HG02885 (cell line): ENCODE measurements around the gene ADPRHL1.
"Not testable (repeated sequence)": the region's sequence is repeated elsewhere in the genome, so short reads cannot be mapped to it uniquely, and the experiment has no call there.

Experiments
- ATAC-seq: cut with Tn5 transposase; IDR thresholded peaks from one replicate; pipeline ENCODE4 v1.9.1; 2021; ENCODE audit warnings: mild to moderate bottlenecking; ENCODE audit not compliant: unreplicated experiment, poor library complexity

The ADPRHL1 gene

GRCh38 chr13:113383089-113383488 lies 70.2 kb downstream of the ADPRHL1 start:
- no peak for ATAC-seq

GRCh38 chr13:113382542-113382941 lies 70.7 kb downstream of the ADPRHL1 start:
- not testable (repeated sequence) for ATAC-seq

GRCh38 chr13:113378825-113379224 lies 74.5 kb downstream of the ADPRHL1 start:
- no peak for ATAC-seq

- no peak for ATAC-seq
Observed at GRCh38 chr13:113374511-113375175, 78.6 kb downstream of the ADPRHL1 start.

GRCh38 chr13:113373811-113374485 lies 79.3 kb downstream of the ADPRHL1 start:
- ATAC-seq = no peak

GRCh38 chr13:113371701-113372100 lies 81.6 kb downstream of the ADPRHL1 start:
- not testable (repeated sequence) for ATAC-seq

- ATAC-seq = no peak
Observed at GRCh38 chr13:113371061-113371460, 82.2 kb downstream of the ADPRHL1 start.

- ATAC-seq = no peak
Observed at GRCh38 chr13:113369881-113370280, 83.4 kb downstream of the ADPRHL1 start.

GRCh38 chr13:113369189-113369588 lies 84.1 kb downstream of the ADPRHL1 start:
- no peak for ATAC-seq

- not testable (repeated sequence) for ATAC-seq
Observed at GRCh38 chr13:113368353-113368752, 84.9 kb downstream of the ADPRHL1 start.

GRCh38 chr13:113367771-113368170 lies 85.5 kb downstream of the ADPRHL1 start:
- ATAC-seq = no peak

GRCh38 chr13:113367020-113367560 lies 86.2 kb downstream of the ADPRHL1 start:
- ATAC-seq = no peak

- no peak for ATAC-seq
Observed at GRCh38 chr13:113365971-113366588, 87.2 kb downstream of the ADPRHL1 start.

GRCh38 chr13:113365583-113365970 lies 87.7 kb downstream of the ADPRHL1 start:
- no peak for ATAC-seq

GRCh38 chr13:113364901-113365582 lies 88.2 kb downstream of the ADPRHL1 start:
- no peak for ATAC-seq

GRCh38 chr13:113364311-113364889 lies 88.9 kb downstream of the ADPRHL1 start:
- ATAC-seq = no peak

- no peak for ATAC-seq
Observed at GRCh38 chr13:113361406-113361805, 91.9 kb downstream of the ADPRHL1 start.

- no peak for ATAC-seq
Observed at GRCh38 chr13:113360446-113360845, 92.8 kb downstream of the ADPRHL1 start.

- ATAC-seq = no peak
Observed at GRCh38 chr13:113359571-113359970, 93.7 kb downstream of the ADPRHL1 start.

GRCh38 chr13:113358653-113359190 lies 94.6 kb downstream of the ADPRHL1 start:
- no peak for ATAC-seq
